Measurements from ENCODE around the gene RABEPK. TPM values are rescaled to one million over a fixed set of nuclear protein-coding genes. Genes with fewer than 3 reads are reported as not detected.
"Not testable (repeated sequence)": the region's sequence is repeated elsewhere in the genome, so short reads cannot be mapped to it uniquely, and the experiment has no call there.

The RABEPK gene
- total and polyA plus RNA-seq, 8 donors = 11.2 to 32.6 (median 16.2) TPM

- H3K9me3 ChIP-seq = no peaks in the 10 kb centered on the region
- H3K4me1 ChIP-seq = peaks cover 5 to 53% (median 30%) of the 10 kb centered on the region in 4 donors
- H3K36me3 ChIP-seq = peaks cover 0 to 41% (median 36%) of the 10 kb centered on the region in 4 donors
- TF ChIP-seq CTCF (IDR thresholded peaks at IDR 0.05) (no peak), POLR2AphosphoS5 (IDR thresholded peaks at IDR 0.05) (no peak), POLR2A (IDR thresholded peaks at IDR 0.05) (no peak), EP300 (IDR thresholded peaks at IDR 0.05) (no peak)
- H3K27me3 ChIP-seq = no peaks in the 10 kb centered on the region
- H3K27ac ChIP-seq = no peak overlapping the region
- intact Hi-C loops (cut with DNase I; ENCODE audit: low total_unique reads) = no loop called here
- no peak overlapping the region for H3K4me3 ChIP-seq
- no peak for DNase-seq
Observed at GRCh38 chr9:125169895-125170294, 30.4 kb upstream of the RABEPK start.

GRCh38 chr9:125172031-125172755, 28.1 kb upstream of the RABEPK start:
- Histone ChIP-seq H3K4me1 (peaks cover 15 to 48% (median 36%) of the 10 kb centered on the region in 4 donors), H3K36me3 (peaks cover 0 to 33% (median 31%) of the 10 kb centered on the region in 4 donors), H3K9me3 (no peaks in the 10 kb centered on the region), H3K27ac (peak overlapping the region in 2 of 5 donors; percentile 10 to 26), H3K27me3 (no peaks in the 10 kb centered on the region), H3K4me3 (no peak overlapping the region)
- DNase-seq = peak in 1 of 2 donors; percentile 37
- WGBS, 5 donors = 35 to 57% (median 56%) methylated on average over 6 of the region's 6 CpGs
- intact Hi-C loops (cut with DNase I; ENCODE audit: low total_unique reads) = no loop called here
- no peak for TF ChIP-seq EP300 (IDR thresholded peaks at IDR 0.05)
- no peak for TF ChIP-seq POLR2A (IDR thresholded peaks at IDR 0.05)
- TF ChIP-seq POLR2AphosphoS5 (IDR thresholded peaks at IDR 0.05) = peak in 1 of 3 donors; percentile 17
- no peak for TF ChIP-seq CTCF (IDR thresholded peaks at IDR 0.05)

- TF ChIP-seq EP300 (IDR thresholded peaks at IDR 0.05) (no peak), POLR2AphosphoS5 (IDR thresholded peaks at IDR 0.05) (no peak)
- intact Hi-C loops (cut with DNase I; ENCODE audit: low total_unique reads) = no loop called here
- Histone ChIP-seq H3K36me3 (no peaks in the 10 kb centered on the region), H3K4me3 (no peak overlapping the region), H3K4me1 (peaks cover 15 to 50% (median 34%) of the 10 kb centered on the region in 4 donors), H3K9me3 (no peaks in the 10 kb centered on the region), H3K27me3 (no peaks in the 10 kb centered on the region), H3K27ac (no peak overlapping the region)
- peak in 1 of 2 donors; percentile 50 for DNase-seq
- WGBS, 5 donors = 73 to 93% (median 88%) methylated on average over 3 of the region's 3 CpGs
Observed at GRCh38 chr9:125176636-125177035, 23.7 kb upstream of the RABEPK start.

GRCh38 chr9:125177888-125178287, 22.5 kb upstream of the RABEPK start:
- no peak for DNase-seq
- 75 to 100% (median 88%) methylated on average over 1 of the region's 1 CpG for WGBS, 5 donors
- TF ChIP-seq EP300 (IDR thresholded peaks at IDR 0.05) (no peak), CTCF (IDR thresholded peaks at IDR 0.05) (no peak), POLR2AphosphoS5 (IDR thresholded peaks at IDR 0.05) (no peak), POLR2A (IDR thresholded peaks at IDR 0.05) (no peak)
- H3K27me3 ChIP-seq = no peaks in the 10 kb centered on the region
- H3K27ac ChIP-seq = no peak overlapping the region
- H3K4me1 ChIP-seq = peaks cover 12 to 49% (median 28%) of the 10 kb centered on the region in 4 donors
- H3K9me3 ChIP-seq = no peaks in the 10 kb centered on the region
- intact Hi-C loops (cut with DNase I; ENCODE audit: low total_unique reads) = no loop called here
- H3K4me3 ChIP-seq = no peak overlapping the region
- no peaks in the 10 kb centered on the region for H3K36me3 ChIP-seq

DNA sequence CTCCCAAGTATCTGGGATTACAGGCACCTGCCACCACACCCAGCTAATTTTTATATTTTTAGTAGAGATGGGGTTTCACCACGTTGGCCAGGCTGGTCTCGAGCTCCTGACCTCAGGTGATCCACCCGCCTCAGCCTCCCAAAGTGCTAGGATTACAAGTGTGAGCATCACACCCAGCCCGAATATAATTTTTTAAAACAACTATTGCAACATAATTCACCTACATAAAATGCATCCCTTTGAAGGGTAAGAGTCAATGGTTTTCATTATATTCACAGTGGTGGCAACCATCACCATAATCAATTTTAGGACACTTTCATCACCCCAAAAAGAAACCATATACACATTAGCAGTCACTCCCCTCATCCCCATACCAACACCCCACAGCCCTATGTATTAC, 20.6 kb upstream of the RABEPK start:
- H3K4me3 ChIP-seq; H3K27ac ChIP-seq; H3K9me3 ChIP-seq; intact Hi-C loops (cut with DNase I; ENCODE audit: low total_unique reads); DNase-seq; H3K36me3 ChIP-seq; H3K27me3 ChIP-seq: not testable (repeated sequence)
- peaks cover 5 to 49% (median 32%) of the 10 kb centered on the region in 4 donors for H3K4me1 ChIP-seq
- 86 to 94% (median 92%) methylated on average over 4 of the region's 4 CpGs for WGBS, 5 donors

All from stomach (tissue), 9 donors.